NCI-H526 treated with DMSO at 0.1 percent for 48 hours (cell line): ENCODE measurements around the gene CRYBA4.

Experiments used
- DNase-seq: peaks from one replicate; lab custom pipeline; 2025; lab: John Stamatoyannopoulos, UW

Gene CRYBA4

DNA sequence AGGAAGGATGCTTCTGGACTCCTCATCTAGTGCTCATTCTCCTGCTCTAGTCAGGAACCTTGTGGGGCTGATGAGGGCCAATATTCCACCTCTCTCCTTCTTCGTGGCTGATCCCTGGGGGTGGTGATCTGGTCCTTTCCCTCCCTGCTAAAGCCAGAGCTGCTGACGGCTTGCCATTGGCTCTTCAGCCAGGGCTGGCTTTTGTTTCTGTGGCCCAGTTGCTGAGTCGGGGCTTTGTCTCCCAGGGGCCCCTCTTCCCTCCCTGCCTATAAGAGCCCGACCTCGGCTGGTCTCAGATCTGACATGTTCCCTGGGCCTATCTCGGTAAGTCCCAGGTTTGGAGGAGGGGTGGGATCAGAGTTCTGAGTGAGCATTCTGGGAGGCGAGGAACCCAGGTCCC is at the start of gene CRYBA4:
CRYBA4 (plus strand) TSS at position 301 of the 400 bp plus-strand sequence. CDS start 634 bp downstream, outside the sequence.
- no peak for DNase-seq

GRCh38 chr22:26573026-26573662 is 48.6 kb upstream of the CRYBA4 start:
- no peak for DNase-seq

GRCh38 chr22:26574001-26574723 is 47.6 kb upstream of the CRYBA4 start:
- no peak for DNase-seq

DNA sequence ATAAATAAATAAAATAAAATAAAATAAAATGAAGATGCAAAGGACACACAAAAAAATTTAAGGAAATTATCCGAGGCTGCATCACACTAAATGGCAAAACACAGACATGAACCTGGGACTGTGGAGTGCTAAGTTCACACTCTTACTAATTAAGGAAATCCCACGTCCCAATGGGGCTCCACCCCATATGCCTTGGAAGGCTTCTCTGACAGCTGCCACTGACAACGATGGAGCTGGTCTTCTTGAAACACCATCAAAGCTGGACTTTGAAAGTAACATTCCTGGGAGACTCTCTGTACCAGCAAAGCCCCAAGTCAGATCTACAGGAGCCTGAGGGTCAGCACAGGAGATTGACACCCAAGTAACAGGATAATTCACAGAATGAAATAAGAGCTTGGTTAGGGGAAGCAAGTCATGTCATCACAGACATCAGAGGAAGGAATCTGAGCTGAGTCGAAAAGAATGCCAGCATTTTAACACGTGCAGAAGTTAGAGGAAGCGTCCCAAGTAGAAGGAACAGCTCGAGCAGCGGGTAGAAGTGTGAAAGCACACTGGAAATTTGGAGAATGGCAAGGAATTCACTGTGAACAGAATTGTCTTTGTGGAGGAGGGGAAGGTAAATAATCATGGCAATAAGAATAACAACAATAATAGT is 45.6 kb upstream of the CRYBA4 start:
- no peak for DNase-seq

GRCh38 chr22:26577081-26577480 is 44.7 kb upstream of the CRYBA4 start:
- no peak for DNase-seq

DNA sequence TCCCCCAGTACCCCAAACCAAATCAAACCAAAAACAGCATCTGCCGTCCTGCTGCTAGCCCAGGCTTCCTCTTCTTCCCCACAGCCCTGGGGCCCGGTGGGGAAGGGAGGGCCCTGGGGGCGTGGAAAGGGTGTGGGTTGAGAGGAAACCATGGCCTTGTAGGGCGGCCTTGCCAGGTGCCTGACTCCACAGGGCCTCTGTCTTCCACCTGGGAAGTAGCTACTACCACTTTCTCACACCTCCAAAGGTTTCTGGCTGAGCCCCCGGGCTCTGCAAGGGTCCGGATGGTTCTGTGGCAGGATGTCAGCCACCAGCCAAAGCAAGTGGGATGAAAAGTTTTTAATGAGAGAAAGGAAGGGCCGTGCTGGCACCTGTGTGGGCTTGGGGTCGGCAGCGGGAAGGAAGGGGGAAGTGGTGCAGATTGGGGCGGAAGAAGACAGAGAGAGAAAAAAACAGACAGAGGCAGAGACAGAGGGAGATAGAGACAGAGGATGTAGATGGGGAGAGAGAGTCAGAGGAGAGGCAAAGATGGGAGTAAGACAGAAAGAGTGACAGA is 42.4 kb upstream of the CRYBA4 start:
- DNase-seq: no peak

DNA sequence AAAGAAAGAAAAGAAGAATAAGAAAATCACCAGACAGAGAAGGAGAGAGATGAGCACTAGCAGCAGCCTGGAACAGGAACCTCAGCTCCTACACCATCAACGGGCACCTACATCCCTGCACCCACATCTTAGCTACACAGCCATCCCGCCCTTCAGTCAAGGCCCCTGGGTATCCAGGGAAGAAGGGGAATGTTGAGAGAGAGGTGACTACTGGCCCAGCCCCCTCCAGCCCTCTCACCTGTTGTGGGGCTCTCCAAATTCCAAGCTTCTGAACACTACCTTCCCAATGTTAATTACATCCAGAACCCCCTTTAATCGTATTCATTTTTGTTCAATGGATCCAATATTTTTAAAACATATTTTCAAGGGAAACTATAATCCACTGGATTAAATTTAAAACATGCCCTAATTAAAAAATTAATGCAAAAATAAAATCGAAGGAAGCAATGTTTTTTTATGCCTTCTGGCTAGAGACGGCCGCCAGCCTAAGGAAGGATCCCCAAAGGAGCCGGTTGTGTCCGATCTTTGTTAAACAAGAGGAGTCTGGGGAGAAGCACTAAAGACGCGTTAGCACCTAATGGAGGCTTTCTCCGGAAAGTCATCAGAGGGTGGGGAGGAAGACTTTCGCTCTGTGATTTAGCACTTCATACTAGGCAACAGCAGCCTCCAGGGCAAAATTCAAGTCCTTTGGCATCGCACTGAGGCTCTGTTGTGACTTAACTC is 41.4 kb upstream of the CRYBA4 start:
- DNase-seq: no peak

DNA sequence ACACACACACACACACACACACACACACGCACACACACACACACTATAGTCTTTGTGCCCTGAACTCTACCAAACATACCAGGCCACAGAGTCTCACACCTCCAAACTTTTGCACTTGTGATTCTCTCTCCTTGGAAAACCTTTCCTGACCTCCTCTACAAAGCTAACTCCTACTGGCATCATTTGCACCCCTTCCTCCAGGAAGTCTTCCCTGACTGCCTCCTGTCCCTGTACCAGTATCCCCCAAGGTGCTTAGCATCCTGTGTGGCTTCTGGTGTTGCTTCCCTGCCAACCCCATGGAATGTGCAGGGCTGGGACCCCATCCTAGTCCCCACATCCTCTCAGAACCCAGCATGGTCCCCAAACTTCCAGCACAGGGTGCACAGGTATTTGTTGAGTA is 40.7 kb upstream of the CRYBA4 start:
- DNase-seq: no peak

GRCh38 chr22:26581633-26582168 is 40.1 kb upstream of the CRYBA4 start:
- no peak for DNase-seq

- DNase-seq: no peak
These were observed 37.8 kb upstream of the CRYBA4 start for GRCh38 chr22:26584010-26584409.

DNA sequence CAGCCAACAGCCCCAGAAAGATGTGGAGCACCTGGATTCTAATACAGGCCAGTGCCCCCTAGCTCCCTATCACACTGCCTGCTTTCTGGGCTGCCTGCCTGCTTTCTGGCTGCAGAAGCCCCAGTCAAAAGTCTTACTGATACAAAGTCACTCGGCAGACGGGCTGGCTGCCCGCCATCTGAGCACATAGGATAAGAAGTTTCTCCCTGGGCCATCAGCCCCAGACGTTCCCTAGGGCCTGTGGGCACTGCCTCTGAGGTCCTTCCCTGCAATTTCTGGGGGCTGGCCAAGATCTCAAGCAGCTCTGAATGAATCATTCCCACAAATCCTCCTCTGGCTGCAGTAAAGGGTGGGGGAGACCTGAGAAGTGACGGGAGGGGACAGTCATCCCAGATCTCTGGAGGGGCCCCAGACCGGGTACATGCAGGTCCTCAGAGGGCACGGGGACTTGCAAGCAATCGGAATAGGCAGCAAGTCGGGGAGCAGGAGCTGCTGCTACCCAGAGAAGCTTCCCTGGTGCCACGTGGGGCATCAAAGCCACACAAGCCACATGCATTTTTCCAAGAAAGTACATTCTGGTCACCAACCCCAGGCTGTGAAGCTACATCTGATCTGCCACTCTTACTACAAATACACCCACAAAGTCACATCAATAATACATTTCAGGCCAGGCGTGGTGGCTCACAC is 36.5 kb upstream of the CRYBA4 start:
- DNase-seq: no peak

- peak; percentile 32 for DNase-seq
These were observed 35.0 kb upstream of the CRYBA4 start for GRCh38 chr22:26586556-26587325.

- DNase-seq: no peak
These were observed 33.7 kb upstream of the CRYBA4 start for GRCh38 chr22:26587991-26588613.

DNA sequence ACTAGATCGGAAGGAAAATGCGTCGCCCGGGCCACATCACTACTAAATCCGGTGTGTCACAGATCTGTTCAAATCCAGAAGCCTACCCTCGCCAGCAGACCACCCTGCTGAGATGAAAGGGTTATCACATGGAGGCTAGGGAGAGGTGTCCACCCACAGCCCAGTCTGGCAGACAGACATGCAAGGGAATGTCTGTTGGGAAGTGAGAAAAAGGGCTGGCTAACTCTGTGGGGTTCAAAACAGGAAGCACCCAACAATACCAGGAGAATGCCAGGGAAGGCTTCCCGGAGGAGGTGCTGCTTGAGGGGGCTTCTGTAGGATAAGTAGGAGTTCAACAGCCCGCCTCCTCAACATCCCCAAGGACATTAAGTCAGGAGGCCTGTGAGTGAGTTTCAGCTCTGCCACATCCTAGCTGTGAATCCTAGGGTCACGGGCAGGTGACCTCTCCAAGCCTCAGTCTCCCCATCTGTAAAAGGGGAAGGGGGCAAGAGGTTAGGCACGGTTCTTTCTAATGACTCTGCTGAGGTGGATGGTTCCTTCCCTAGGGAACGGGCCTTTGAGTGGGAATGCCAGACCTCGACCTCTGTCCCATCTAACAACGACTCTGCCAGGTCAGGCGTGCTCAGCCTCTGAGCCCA is 32.9 kb upstream of the CRYBA4 start:
- DNase-seq: no peak

DNA sequence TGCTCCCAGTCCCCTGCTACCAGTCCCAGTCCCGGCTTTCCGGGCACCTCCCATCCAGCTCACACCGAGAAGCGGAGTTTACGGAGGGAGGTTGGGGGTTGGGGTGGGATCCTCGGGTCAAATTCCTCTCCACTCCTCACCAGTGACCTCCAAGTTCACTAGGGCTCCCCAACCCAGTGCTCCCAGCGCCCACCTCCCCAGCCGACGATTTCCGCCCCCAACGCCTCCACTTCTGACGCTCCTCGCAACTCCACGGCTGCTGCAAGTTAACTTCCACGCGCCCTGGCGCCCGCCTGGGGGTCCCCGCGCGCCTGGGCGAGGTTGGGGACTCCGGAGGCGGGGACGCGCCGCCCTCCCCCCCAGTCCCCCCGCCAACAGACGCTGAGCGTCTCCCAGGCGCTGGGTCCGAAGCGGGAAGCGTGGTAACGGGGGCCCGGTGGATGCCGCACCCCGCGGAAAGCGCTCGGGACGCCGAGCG is 32.4 kb upstream of the CRYBA4 start:
- DNase-seq: peak; percentile 2

- DNase-seq: peak; percentile 15
These were observed 31.7 kb upstream of the CRYBA4 start, which contains the start of gene TPST2 for GRCh38 chr22:26589845-26590736. TPST2 (minus strand) TSS chr22:26590132; CDS start chr22:26541630, 48,502 bp downstream.

DNA sequence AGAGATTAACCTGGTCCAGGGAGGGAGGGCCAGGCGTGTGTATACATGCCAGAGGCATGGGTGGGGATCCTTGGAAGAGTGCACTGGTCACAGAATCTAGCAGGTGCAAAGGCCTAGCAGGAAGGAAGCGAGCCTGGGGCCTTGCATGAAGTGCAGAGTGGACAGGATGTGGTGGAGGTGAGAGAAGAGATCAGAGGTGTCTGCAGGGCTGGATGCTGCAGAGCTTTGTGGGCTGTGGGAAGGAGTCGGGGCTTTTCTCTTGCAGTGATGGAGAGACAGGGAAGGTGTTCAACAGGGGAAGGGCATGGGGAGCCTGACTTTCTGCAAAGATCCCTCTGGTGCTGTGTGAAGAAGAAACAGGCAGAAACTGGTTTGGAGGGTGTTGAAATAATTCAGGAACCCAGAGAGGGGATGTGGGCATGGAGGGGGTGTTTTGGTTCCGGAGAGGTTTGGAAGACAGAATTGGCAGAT is 29.3 kb upstream of the CRYBA4 start:
- no peak for DNase-seq

DNA sequence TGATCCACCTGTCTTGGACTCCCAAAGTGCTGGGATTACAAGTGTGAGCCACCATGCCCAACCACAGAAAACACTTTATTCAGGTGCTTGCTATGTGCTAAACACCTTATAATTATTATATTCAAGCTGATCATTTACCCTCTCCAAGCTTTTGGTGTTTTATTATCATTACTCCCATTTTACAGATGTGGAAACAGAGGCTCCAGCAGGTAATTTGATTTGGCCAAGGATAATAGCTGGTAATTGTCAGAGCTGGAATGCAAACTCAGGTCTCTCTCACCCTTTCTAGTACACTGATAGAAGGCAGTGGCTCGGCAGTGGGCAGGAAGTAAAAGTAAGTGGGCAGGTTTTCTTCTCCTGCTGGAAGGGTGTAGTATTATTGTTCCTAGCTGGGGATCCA is 28.0 kb upstream of the CRYBA4 start:
- DNase-seq: no peak
